ENCODE results near the gene WFDC9.
"Not testable (repeated sequence)": the region's sequence is repeated elsewhere in the genome, so short reads cannot be mapped to it uniquely, and the experiment has no call there.

Gene WFDC9

DNA sequence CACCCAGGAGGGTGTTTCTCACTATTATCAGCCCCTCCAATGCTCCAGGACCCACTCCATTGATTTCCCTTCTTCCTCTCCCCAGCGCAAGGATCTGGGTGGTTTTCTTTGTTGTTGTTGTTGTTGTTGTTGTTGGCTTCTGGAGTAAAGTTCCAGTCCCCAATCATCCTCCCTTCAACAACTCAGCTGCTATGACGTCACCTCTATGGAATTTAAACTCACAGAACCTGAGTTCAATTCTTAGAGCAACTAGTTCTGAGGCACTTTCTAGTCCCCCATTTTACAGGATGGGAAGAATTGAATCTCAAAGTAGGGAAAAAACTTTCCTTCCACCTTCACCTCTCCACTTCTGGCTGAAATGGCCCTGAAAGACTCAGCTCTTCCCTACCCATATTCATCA lies 42.3 kb downstream of the WFDC9 start:
- no peak overlapping the region for H3K4me3 ChIP-seq (ENCODE audit: low read depth, low read length)
- no peaks in the 10 kb centered on the region for H3K36me3 ChIP-seq (replicated peaks)
- DNase-seq: no peak
- no peak overlapping the region for H3K27ac ChIP-seq
- in situ Hi-C loops (cut with HindIII; ENCODE audit: low pct_ligation_motif_present, low sequenced_read_pairs): no loop called here
- TF ChIP-seq, protein P1, sequence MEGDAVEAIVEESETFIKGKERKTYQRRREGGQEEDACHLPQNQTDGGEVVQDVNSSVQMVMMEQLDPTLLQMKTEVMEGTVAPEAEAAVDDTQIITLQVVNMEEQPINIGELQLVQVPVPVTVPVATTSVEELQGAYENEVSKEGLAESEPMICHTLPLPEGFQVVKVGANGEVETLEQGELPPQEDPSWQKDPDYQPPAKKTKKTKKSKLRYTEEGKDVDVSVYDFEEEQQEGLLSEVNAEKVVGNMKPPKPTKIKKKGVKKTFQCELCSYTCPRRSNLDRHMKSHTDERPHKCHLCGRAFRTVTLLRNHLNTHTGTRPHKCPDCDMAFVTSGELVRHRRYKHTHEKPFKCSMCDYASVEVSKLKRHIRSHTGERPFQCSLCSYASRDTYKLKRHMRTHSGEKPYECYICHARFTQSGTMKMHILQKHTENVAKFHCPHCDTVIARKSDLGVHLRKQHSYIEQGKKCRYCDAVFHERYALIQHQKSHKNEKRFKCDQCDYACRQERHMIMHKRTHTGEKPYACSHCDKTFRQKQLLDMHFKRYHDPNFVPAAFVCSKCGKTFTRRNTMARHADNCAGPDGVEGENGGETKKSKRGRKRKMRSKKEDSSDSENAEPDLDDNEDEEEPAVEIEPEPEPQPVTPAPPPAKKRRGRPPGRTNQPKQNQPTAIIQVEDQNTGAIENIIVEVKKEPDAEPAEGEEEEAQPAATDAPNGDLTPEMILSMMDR (IDR thresholded peaks at IDR 0.05; ENCODE audit: low read depth, low read length, missing control alignments): no peak
- H3K27me3 ChIP-seq (replicated peaks): no peaks in the 10 kb centered on the region

DNA sequence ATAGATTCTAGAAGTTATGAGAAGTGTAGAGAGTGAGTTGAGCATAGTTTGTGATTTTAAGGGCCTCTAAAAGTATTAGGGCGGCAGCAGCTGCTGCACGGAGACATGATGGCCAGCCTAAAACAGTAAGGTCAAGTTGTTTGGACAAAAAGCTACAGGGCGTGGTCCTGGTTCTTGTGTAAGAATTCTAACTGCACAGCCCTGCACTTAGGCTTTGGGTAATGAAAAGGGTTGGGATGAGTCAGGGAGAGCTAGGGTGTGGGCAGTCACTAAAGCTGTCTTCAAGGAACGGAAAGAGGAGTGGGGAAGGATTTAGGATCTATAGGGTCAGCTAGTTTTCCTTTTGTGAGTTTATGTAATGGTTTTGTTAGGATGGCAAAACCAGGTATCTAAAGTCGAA lies 45.1 kb downstream of the WFDC9 start:
- DNase-seq; H3K36me3 ChIP-seq (replicated peaks); H3K27me3 ChIP-seq (replicated peaks); in situ Hi-C loops (cut with HindIII; ENCODE audit: low pct_ligation_motif_present, low sequenced_read_pairs); H3K4me3 ChIP-seq (ENCODE audit: low read depth, low read length); H3K27ac ChIP-seq: not testable (repeated sequence)

DNA sequence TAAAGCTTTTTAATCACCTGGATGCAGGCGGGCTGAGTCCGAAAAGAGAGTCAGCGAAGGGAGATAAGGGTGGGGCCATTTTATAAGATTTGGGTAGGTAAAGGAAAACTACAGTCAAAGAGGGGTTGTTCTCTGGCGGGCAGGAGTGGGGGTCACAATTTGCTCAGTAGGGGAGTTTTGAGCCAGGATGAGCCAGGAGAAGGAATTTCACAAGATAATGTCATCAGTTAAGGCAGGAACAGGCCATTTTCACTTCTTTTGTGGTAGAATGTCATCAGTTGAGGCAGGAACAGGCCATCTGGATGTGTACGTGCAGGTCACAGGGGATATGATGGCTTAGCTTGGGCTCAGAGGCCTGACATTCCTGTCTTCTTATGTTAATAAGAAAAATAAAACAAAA lies 46.8 kb downstream of the WFDC9 start:
- H3K36me3 ChIP-seq (replicated peaks); H3K27ac ChIP-seq; H3K4me3 ChIP-seq (ENCODE audit: low read depth, low read length); DNase-seq; H3K27me3 ChIP-seq (replicated peaks); in situ Hi-C loops (cut with HindIII; ENCODE audit: low pct_ligation_motif_present, low sequenced_read_pairs): not testable (repeated sequence)

DNA sequence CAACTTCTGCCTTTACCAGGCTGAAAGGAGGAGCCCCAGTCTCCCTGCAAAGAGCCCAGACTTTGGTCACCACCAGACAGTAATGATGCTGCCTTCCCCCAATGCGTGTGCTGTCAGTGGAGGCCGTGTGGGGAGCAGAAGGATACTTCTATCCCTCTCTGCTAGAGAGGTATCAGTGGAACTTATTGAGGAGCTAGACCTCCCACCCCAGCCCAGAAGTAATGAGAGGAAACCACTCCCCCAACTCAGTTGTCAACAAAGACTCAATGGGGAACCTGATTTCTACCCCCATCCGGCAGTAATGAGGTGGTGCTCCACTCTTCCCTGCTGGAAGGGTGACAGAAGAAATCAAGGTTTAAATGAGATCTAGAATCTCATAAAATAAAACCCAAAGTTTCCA lies 47.6 kb downstream of the WFDC9 start:
- H3K27me3 ChIP-seq (replicated peaks): no peaks in the 10 kb centered on the region
- no peak overlapping the region for H3K27ac ChIP-seq
- no peaks in the 10 kb centered on the region for H3K36me3 ChIP-seq (replicated peaks)
- no peak for DNase-seq
- no peak overlapping the region for H3K4me3 ChIP-seq (ENCODE audit: low read depth, low read length)
- in situ Hi-C loops (cut with HindIII; ENCODE audit: low pct_ligation_motif_present, low sequenced_read_pairs): no loop called here
- TF ChIP-seq, protein P1 (IDR thresholded peaks at IDR 0.05; ENCODE audit: low read depth, low read length, missing control alignments): no peak

DNA sequence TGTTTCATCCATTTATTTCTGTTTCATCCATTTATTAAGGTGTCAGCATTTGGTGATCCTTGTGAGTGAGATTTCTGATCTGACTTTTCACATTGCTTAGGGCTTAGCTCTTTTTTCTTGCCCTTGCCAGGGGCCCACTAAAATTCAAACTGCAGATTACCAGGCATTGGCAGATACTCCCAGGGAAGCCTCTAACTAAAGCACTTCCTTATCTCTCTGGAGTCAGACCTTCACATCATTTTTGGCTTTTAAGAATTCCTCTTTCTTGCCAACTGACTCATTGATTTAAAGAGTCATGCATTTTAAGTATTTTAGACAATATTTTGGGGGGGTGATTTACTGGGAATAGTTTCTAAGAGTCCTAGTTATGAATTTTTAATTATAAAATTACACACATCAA lies 49.4 kb downstream of the WFDC9 start:
- Histone ChIP-seq H3K4me3 (ENCODE audit: low read depth, low read length) (no peak overlapping the region), H3K27me3 (replicated peaks) (no peaks in the 10 kb centered on the region), H3K36me3 (replicated peaks) (no peaks in the 10 kb centered on the region), H3K27ac (no peak overlapping the region)
- DNase-seq: no peak
- in situ Hi-C loops (cut with HindIII; ENCODE audit: low pct_ligation_motif_present, low sequenced_read_pairs): no loop called here
- TF ChIP-seq, protein P1 (IDR thresholded peaks at IDR 0.05; ENCODE audit: low read depth, low read length, missing control alignments): no peak

DNA sequence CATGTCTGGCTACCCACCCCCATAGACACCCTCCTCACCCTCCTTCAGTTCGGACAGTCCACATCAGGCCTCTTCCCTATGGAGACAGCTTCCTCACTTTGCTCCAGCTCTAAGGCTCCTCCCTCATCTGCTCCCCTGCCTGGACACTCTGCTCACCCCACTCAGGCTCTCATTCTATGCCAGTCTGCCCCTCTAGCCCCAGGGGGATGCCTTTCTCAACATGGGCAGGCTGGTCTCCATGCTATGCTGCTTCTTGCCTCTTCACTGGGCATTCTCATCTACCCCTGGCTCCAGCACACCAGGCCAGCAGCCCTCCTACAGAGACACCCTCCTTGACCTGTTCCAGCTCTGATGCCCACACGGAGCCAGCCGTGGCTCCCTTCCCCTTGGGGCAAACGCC lies 51.9 kb downstream of the WFDC9 start, which contains the start of gene WFDC8:
Gene WFDC8 (minus strand): TSS at position 101 of the 400 bp plus-strand sequence. CDS start 37 bp downstream, at position 64.
- TF ChIP-seq, protein P1 (IDR thresholded peaks at IDR 0.05; ENCODE audit: low read depth, low read length, missing control alignments): no peak
- in situ Hi-C loops (cut with HindIII; ENCODE audit: low pct_ligation_motif_present, low sequenced_read_pairs): no loop called here

DNA sequence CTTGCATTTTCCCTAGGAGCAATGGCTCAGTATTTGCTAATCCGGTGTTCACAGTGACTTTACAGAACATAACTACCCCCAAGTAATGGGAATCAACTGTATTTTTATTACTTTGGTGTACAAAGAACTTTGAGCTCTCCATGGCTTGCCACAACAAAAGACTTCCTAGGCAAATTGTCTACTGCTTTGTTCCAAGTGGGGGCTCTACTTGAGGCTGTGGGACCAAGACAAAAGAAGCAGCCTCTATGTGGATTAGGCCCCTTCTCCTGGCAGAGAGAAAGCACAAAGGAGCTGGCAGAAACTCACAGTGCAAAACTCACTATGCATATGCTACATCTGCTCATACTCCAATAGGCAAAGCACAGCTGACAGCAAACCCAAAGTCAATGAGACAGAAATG lies 52.9 kb downstream of the WFDC9 start:
- in situ Hi-C loops (cut with HindIII; ENCODE audit: low pct_ligation_motif_present, low sequenced_read_pairs): no loop called here

More for the DNA sequence above, 51.9 kb downstream of the WFDC9 start, which contains the start of gene WFDC8:
- no peaks in the 10 kb centered on the region for H3K27me3 ChIP-seq (replicated peaks)
- no peak within 1 kb of the TSS for H3K27ac ChIP-seq
- H3K36me3 ChIP-seq (replicated peaks): no peaks in the 10 kb centered on the region
- DNase-seq: no peak
- no peak within 1 kb of the TSS for H3K4me3 ChIP-seq (ENCODE audit: low read depth, low read length)

More for the DNA sequence above, 52.9 kb downstream of the WFDC9 start:
- no peak overlapping the region for H3K27ac ChIP-seq
- no peak overlapping the region for H3K4me3 ChIP-seq (ENCODE audit: low read depth, low read length)
- no peaks in the 10 kb centered on the region for H3K36me3 ChIP-seq (replicated peaks)
- TF ChIP-seq, protein P1 (IDR thresholded peaks at IDR 0.05; ENCODE audit: low read depth, low read length, missing control alignments): no peak
- no peak for DNase-seq
- H3K27me3 ChIP-seq (replicated peaks): no peaks in the 10 kb centered on the region

Measured in brain microvascular endothelial cell (primary cell).